ENCODE measurements around the gene CTDSPL. TPM values are rescaled to one million over a fixed set of nuclear protein-coding genes. Genes with fewer than 3 reads are reported as not detected.

Gene CTDSPL
- polyA plus RNA-seq, 1 donor, result 36.3 TPM

DNA sequence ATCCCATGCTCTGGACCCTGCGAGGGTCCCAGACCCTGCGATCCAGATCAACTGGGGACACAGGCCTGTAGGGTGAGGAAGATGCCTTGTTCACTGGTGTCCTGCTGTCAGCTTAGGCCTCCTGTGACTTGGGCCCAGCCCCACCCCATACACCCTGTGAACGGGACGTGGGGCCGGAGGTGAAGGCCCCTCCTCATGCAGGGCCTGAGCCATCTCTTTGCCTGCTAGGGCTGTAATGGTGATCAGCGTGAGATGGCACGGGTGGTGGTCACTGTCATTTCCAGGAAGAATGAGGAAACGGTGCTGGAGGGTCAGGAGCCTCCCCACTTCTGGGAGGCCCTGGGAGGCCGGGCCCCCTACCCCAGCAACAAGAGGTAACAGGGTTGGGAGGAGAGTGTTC, 141.3 kb downstream of the CTDSPL start:
- DNase-seq, result no peak

DNA sequence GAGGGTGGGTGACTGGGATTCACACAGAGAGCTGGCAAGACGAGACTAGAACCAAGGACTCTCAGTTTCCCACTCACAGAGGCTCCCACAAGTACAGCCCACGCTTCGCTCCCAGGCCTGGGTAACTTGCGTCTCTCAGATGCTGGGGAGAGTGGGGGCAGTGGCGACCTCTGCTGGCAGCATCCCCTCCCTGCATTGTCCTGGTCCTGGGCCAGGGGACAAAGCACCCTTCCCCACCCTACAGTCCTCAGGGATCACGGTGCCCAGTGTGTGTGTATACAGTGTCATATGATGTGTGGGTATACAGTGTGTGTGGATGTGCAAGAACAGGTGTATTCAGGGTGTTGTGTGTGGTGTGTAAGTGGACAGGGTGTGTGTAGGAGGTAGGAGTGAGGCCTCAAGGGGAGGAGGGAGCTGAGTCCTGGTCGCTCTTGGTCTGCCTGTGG, 141.7 kb downstream of the CTDSPL start:
- peak; percentile 55 for DNase-seq

DNA sequence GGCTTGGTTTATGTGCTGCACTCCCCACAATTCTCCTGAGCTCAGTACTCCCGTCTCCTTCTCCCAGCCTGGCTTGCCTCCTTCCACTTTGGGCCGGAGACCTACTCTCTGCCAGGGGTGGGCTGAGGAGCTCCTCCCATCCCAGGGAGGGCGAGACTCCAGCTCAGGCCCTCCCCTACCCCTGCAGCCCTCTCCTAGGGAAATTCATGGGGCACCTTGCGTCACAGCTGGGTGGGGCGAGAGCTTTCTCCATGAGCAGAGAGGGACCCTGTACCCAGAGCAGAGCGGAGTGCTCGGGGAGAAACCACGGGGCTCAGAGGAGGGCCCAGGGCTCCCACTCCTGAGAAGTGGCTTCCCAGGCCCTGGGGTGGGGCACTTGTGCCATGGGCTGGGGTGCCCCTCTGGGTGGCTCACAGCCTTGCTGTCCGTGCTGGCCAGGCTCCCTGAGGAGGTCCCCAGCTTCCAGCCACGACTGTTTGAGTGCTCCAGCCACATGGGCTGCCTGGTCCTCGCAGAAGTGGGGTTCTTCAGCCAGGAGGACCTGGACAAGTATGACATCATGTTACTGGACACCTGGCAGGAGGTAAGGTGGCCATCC, 142.2 kb downstream of the CTDSPL start:
- no peak for DNase-seq

DNA sequence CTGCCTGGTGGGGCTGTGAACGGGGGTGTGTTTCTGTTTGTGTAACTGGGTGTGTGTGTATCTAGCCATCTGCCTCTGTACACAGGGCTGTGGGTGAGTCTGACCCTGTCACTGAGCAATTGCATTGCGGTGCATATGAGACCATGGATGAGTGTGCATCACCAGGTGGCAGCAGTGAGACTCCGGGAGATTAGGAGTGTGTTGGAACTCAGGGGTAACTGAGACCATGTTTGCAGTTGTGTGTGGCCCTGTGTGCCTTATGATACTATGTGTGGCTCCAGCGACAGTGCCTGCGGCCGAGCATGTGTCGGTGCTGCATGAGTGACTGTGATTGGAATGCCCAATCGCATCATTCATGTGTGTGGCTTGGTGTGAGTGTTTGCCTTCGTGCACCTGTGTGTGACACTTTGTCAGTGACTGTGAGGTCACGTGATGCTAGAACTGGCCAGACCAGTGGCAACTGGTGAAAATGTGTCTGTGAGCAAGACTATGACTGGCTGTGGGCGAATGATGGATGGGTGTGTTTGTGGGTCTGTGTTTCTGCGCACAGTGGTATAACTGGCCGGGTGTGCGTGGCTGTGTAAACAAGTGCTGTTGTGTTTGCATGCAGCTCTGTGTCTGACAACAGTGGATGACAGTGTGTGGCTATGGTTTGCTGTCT, 142.9 kb downstream of the CTDSPL start:
- DNase-seq, result peak; percentile 57

DNA sequence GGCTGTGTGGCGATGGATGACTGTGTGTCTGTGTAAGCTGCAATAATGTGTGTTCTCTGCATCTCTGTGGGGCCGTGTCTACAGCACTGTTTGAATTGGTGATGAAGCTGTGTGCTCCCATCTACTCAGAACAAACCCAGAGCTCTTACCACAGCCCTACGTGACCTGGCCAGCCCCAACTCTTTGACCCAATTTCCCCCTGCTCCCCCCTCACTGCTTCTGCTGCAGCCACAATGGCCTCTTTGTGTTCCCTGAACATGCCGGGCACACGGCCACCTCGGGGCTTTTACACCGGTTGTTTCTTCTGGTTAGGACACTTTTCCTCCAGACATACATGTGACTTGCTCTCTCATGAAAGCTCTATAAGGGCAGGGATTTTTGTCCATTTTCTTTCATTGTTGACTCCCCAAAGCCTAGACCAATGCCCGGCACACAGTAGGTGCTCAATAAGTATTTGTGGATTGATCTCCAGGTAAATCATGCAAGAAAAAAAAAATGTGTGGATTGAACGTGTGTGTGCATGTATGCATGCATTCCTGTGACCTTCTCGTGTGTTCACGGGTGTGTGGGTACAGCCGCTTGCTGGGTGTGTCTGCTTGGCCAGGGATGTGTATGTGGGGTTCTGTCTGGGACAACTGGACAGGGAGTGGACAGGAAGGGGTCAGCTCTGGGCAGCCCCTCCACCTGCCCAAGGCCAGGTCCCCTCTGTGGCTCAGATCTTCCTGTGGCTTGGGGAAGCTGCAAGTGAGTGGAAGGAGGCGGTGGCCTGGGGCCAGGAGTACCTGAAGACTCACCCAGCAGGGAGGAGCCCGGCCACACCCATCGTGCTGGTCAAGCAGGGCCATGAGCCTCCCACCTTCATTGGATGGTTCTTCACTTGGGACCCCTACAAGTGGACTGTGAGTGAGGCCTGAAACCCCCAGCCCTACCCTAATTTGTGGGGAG, 143.7 kb downstream of the CTDSPL start:
- DNase-seq, result no peak

DNA sequence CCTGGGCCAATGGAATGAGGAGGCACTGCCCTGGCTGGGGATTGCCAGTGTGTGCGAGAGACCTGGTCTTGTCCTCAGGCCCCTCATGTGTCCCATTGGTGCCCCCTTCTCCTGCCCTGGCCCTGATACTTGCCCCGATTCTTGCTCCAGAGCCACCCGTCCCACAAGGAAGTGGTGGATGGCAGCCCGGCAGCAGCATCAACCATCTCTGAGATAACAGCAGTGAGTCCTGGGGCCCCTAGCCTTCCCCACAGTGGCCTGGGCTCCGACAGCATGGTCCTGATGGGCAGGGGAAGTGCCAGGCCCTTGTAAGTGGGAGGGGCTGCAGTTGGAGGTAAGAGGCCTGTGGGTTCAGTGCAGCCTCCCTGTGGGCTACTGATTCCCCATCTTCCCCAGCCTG, 144.4 kb downstream of the CTDSPL start:
- DNase-seq, result no peak

DNA sequence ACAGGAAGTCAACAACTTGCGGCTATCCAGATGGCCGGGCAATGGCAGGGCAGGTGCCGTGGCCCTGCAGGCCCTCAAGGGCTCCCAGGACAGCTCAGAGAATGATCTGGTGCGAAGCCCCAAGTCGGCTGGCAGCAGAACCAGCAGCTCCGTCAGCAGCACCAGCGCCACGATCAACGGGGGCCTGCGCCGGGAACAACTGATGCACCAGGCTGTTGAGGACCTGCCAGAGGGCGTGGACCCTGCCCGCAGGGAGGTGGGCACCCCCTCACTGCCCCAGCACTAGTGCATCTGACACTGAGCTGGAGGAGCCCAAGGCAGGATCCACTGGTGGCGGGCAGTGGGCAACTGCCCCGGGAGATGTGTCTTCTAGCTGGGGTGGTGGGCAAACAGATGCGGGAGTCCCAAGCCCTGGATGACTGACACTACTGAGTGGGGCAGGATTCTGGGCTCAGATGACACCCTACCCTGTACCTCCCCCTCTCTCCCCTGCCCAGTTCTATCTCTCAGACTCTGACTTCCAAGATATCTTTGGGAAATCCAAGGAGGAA, 144.8 kb downstream of the CTDSPL start:
- DNase-seq, result no peak

DNA sequence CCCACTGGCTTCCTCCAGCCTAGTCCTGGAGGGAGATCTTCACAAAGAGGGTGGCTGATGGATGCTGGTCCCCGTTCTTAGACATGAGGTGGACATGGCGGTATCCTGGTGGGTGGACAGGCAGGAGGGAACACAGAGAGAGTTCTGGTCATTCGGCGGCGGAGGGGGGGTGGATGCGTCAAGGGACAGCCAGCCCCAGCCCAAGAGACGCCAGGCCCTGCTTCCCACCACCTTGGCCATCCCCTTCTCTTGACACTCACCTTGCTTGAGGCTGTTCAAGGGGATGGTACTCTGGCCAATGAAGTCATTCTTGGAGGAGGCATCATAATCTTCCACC, 146.0 kb downstream of the CTDSPL start:
- no peak for DNase-seq

DNA sequence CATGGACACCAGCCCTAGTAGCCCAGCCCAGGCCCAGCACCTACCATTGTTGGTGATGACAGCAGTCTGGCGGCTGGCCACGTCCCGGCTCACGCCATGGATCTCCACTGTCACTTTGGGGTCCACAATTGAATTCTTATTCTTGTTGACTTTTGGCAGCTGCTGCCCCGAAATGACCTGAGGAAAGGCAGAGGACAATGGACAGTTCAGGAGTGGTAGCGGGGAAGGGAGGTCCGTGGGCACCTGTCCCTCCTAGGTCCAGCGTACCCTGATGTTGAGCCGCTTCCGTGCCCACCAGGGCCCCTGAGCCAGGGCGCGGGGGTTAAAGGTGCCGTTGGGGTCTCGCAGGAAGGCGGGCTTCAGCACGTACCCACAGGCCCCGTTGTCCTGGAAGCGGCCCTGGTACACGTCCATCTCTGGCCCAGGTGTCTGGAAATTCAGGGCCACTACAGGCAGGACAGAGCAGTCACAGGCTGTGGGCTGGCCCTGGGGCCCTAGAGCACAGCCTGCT, 146.6 kb downstream of the CTDSPL start:
- no peak for DNase-seq

DNA sequence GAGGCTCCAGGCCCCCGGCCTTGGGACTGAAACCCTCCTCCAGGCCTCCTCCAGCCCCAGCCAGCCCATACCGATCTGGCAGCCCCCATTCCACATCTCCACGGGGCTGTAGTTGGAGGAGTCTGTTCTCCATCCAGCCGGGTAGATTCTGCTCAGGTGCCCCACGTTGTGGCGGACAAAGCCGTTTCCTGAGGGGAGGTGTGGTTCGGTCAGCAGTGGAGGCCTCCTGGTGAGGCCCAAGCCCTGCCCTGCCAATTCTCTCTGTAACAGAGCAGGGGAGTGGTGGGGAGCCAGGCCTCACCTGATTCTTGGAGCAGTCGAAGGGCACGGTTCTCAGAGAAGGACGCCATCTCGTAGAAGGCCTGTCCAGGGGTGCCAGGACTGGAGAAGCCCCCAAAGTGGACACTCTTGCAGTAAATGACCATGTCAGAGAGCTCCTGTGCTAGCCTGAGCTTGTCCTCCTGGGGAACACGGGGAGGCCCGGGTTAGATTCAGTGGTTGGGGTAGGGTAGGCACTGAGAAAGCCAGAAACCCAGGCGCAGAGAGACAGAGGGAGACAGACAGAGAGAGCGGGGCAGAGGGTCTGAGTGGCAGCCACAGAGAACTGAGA, 147.4 kb downstream of the CTDSPL start:
- no peak for DNase-seq

DNA sequence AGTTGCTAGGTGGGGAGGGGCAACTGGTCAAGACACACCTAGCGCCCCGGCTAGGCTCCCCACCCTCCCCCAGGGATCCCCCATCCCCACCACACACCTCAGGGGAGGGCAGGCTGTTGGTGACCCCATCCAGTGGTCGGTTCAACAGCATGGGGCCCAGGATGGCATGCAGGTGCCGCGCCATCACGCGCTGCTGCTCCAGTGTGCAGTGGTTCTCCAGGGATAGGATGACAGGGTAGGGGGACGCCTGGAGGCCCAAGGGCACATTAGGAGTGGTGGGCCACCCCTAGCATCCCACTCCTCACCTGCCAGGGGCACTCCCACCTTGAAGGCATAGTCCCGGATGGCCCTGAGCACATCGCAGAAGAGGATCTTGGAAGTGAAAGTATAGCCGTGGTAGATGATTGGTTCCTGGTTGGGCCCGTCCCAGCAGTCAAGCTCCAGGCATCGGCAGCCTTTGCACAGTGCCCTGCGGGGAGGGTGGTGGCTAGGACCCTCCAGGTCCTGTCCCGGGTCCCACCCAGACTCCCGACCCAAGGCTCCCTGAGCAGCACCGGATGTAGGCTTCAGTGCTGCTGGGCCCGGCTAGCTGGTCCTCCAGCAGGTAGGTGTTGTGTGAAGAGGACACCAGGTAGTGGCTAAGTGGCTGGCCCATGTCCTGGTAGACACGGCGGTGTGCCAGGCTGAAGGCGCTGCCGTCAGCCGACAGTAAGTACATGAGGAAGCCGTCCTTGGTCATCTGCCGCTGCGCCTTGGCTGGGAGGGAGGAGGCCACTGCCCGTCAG, 148.3 kb downstream of the CTDSPL start:
- DNase-seq, result no peak

DNA sequence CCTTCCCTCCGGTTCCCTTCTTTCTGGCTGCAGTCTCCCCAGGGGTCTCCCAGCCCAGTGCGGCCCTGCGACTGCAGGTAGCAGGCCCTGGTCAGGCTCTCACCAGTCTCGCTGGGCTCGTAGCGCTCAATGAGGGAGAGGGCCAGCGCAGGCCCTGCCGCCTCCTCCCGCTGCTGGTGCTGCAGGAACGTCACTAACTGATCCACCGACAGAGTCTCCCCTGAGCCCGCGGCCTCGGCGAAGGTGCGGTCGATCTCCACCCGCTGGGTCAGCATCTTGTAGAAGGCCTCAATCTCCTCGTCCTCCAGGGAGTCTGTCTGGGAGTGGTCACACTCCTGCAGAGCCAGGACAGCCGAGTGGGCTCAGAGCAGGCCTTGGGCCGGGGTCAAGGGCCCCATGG, 149.4 kb downstream of the CTDSPL start:
- DNase-seq, result no peak

DNA sequence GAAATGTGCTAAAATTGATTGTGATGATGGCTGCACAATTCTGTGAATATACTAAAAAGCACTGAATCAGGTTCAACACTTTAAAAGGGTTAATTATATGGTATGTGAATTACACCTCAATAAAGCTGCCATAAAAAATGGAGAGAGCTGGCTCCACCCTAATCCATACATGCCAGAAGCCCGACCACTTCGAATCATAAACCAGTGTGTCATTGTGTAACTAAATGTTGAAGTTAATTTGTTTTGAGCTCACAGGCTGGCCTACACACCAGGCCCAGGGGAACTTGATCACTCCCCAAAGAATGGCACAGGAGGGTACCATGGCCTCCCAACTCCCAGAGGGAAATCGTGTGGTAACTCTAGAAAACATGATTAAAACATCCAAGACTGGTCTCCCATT, 153.8 kb downstream of the CTDSPL start:
- DNase-seq, result no peak

DNA sequence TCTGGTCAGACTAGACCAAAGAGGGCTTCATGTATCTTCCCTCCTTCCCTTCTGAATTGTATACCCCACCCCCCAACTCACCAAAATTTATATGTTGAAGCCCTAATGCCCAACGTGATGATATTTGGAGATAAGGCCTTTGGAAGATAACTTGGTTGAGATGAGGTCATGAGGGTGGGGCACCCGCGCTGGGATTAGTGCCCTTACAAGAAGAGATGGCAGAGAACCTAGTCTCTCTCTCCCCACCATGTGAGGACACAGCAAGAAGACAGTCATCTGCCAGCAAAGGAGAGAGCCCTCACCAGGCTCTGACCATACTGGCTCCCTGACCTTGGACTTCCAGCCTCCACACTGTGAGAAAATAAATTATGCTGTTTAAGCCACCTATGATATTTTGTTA, 154.3 kb downstream of the CTDSPL start:
- no peak for DNase-seq

DNA sequence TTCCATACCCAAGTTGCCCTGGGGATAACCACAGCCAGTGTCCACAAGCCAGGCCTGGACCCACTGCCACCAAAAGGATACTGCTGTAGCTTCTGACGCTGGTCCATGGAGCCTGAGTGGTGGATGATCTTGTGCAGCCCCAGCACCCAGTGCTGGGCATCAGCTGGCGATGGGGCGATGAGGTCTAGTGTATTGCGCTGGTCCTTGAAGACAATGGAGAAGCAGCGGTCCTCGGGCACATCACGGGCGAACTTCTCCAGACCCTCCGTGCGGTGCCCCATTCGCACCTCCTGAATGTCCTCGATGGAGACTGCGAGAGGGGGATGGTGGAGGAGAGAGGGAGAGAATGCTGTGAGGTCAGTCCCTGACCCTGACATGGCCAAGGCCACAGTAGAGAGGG, 154.7 kb downstream of the CTDSPL start:
- DNase-seq, result no peak

DNA sequence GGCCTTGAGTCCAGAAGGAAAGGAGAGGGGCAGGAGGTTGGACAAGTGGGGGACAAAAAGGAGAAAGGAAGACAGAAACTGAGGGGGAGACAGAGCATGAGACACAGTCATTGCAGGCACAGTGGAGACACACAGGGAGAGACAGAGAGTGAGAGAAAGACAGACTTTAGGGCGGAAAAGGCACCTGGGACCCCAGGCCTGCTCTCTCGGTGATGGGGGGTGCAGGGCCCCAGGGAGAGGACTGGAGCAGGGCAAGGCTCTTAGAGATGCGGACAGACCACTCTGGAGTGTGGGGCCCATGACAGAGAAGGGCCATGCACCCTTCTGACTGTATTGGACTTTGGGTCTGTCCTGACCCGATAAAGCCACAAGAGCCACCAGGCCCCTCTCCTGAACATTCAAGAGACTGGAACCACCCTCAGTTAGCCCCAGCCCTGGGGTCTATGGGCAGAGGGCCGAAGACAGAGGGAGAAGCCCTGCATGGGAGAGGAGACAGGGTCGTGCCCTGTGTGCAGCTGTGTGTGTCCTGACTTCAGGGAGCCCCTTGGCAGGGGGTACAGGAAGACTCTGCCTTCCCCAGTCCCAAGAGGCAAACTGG, 155.3 kb downstream of the CTDSPL start:
- no peak for DNase-seq

DNA sequence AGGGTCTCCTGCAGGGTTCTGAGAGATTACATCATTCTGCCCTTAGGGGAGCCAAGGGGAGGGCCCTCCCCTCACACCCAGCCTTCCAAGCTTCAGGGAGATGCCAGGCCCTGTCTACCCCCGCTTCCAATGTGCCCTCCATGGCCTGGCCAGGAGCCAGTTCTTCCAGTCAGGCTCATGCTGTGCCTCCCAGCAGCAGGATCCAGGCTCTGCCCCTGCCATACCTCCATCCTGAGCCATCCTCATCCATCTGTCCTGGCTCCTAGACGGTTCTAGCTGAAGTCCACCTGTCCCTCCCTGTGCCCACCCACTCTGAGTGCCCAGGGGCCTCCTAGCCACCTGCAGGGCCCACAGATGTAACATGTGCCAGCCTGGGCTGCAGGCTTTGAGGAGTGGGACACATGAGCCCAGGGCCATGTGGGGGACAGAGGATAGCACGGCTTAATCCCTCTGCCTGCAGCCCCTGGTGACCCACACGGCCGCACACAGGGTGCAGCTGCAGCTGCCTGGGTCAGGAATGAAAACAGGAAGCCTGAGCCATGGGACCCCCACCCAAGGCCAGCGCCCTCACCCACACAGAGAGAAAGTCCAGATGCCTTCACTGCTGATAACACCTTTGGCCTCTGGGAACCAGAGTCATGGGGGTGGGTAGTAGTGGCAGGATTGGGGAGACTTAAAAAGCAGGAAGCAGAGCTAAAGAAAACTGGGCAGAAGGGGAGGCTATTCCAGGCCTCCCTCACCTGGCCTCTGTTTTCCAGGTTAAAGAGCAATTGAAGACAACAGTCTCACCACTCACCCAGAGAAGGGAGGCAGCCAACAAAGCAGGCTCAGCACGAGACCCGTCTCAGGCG, 156.0 kb downstream of the CTDSPL start:
- no peak for DNase-seq

DNA sequence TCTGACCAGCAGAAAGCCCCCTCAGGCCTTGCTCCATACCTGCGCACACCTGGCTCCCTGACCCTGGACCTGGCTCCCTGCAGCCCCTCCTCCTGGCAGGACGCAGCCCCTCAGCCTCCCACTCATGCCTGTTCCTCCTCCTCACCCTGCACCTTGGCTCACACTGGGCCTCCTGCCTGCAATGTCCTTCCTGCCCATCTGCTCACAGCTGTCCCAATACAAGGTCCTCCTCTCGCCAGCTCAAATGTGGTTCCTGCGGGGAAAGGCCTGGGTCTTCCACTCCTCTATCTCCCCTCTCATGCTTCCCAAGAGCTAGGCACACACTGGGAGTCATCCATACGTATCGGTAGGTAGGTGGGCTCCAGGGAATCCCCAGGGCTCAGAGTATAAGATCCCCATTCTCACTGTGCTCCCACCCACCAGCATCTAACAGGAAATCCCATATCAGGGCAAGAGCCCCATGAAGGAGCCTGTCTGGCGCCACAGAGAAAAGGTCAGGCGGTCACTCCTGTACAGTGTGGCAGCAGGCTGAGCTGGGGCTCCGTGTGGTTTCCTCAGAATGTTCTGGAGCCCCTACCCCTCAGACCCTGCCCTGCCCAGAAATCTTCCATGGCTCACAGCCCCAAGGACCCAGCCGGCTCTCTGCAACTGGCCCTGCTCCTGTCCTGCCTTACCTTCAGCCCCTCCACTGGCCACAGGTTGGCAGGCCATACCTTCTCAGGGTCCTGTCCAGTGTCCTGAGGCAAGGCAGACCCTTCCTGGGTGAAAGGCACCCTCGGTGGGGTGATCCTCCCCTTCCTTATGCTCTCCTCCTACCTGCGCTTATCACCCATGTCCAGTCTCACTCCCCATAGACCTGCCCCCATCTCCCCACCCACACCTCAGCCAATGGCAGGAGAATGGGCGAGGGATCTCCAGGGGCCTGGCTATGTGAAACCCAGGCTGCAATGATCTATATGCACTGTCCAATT, 156.9 kb downstream of the CTDSPL start:
- no peak for DNase-seq

DNA sequence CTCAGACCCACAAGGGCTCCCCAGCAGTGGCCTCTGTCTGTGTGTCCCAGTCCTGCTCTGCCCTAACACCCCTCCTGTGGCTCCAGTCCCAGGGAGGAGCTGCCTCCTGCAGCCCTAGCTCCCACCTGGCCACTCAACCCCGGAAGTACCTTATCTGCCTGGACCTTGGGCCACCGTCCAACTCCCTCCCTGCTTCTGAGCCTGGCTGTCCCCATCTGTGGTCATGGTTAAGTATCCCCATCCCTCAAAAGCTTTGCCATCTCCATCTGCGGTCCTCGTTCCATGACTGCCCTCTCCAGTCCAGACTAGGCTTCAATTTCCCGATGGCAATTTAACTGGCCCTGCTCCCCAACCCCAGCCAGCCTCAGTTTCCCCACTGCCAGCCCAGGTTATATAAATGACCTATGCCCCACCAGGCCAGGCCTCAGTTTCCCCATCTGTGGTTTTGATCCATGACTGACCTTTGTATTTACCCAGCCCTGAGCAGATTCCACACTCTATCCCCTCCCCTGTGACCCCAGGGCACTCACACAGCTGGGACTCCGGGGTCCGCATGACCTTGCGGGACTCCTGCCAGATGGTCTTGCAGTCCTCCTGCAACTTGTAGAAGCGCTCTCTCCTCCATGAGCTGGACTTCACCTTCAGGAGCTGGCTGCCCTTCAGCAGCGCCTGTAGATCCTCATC, 158.1 kb downstream of the CTDSPL start:
- no peak for DNase-seq
